ENCODE data around the gene GRAMD4.

The GRAMD4 gene

DNA sequence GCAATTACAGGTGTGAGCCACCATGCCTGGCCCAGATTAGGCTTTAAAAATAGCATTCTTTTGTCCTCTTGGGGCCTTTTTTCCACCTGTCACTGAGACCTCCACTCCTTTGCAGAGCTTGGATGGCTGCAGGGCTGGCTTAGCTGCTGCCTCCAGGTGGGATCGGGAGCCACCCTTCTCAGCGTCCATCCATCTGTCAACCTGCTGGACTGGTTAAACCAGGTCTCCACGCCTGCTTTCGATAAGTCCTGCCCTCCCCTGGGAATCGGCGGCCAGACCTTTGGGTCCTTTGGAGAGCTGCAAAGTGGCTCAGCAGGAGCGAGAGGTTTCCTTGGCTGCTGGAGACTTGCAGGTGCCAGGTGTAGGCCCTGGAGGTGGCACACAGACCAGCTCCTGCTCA lies 23.4 kb upstream of the GRAMD4 start:
- no peak for DNase-seq (ENCODE audit: low read depth)

DNA sequence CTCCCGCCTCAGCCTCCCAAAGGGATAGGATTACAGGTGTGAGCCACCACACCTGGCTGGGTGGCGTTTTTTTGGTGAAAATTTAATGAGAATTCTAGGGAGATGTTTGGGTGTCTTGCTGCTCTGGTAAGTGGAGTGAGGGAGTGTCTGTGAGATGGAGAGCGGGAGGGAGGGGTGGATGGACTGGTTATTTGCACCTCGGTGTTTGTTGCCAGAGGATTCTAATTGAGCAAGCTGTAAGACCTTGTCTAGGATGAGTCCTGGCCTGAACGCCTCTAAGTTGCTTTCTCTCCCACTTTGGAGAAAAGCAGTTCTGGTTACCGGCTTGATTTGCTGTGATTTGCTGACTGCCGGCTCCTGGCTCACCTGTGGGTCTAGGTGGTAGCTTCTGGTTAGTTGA lies 22.0 kb upstream of the GRAMD4 start:
- no peak for DNase-seq (ENCODE audit: low read depth)

DNA sequence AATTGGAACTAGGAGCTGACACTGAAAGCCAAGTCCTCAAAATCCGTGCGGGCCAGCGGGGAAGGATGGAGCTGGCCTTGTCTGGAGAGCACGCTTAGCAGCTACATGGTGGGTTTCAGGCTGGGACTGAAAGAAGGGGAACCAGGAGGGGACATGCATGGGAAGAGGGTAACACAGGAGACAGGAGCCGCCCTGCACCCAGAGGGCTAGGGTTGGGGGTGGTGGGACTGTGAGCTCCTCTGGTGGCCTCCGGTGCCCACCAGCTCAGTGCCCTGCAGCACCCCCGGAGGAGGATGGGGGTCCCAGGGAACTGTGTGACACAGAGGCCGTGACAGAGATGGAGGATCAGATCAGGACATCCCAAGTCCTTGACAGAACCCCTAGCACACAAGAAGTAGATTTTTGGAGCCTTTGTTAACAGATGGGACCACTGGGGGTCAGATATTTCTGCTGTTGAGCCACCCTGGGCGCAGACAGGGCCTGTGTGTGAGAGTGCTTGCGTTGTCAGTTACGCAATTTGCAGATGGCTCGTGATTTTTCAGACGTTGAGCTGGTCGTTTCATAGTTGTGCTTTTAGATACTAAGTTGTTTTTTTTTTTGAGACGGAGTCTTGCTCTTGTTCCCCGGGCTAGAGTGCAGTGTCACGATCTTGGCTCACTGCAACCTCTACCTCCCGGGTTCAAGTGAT lies 21.3 kb upstream of the GRAMD4 start:
- no peak for DNase-seq (ENCODE audit: low read depth)

DNA sequence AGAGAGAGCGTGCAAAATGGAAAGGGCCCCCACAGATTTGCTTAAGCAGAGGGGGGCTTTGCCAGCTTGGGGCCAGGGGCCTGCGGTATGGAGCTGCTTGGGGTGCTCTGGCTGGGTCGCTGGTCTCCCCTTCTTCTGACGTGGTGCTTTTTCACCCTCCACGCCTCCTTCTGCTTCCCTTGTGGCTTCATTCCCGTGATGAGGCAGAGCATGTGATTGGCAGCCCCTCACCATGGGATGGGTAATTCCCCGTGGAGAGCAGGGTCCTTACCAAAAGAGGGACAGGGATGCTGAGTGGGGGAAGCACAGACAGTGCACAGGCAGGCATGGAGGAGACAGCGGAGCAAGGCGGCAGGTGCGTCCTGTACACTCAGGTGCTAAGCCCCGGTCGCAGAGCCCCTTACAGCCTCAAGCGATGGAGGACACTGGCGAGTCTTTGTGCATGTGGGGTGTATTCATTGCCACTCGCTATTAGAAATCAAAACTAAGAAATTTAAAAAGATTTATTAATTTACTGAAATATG lies 19.9 kb upstream of the GRAMD4 start:
- DNase-seq (ENCODE audit: low read depth) = no peak

DNA sequence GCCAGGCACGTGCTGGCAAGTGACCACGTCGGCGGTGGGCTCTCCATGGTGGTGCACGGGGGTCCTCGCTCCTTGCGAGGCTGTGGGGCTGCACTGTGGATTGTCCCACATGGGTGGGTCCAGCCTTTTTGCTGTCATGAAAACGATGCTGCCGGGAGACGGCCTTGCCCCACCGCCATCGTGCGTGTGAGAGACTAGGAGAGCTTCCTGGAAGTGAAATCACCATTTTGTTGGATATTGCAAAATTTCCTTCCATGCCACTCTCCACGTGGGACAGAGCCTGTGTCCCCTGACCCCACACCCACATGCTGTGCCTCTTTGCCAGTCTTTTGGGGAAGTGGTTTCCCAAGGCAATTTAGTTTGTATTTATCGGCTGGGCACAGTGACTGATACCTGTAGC lies 18.2 kb upstream of the GRAMD4 start:
- no peak for DNase-seq (ENCODE audit: low read depth)

DNA sequence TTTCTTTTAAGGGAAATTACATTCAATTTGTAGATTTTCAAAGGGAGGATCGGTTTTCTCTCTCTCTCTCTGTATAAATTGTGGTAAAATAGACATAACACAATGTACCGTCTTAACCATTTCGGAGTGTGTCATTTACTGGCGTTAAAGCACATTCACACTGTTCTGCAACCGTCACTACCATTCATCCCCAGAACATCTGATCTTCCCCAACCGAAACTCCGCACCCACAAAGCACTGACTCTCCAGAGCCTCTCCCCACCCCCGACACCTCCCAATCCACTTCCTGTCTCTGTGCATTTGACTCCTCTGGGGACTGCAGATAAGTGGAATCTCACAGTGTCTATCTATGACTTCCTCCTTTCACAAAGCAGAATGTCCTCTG lies 15.9 kb upstream of the GRAMD4 start:
- peak; percentile 37 for DNase-seq (ENCODE audit: low read depth)

DNA sequence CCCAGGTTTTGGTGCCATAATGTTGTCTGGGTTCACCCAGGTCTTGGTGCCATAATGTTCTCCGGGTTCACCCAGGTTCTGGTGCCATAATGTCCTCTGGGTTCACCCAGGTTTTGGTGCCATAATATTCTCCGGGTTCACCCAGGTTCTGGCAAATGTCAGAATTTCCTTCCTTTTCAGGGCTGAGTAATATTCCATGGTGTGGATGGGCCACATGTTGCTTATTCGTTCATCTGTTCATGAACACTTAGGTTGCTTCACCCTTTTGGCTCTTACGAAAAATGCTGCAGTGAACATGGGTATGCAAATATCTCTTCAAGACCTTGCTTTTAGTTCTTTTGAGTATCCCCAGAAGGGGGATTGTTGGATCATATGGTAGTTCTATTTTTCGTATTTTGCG lies 15.1 kb upstream of the GRAMD4 start:
- DNase-seq (ENCODE audit: low read depth) = no peak

DNA sequence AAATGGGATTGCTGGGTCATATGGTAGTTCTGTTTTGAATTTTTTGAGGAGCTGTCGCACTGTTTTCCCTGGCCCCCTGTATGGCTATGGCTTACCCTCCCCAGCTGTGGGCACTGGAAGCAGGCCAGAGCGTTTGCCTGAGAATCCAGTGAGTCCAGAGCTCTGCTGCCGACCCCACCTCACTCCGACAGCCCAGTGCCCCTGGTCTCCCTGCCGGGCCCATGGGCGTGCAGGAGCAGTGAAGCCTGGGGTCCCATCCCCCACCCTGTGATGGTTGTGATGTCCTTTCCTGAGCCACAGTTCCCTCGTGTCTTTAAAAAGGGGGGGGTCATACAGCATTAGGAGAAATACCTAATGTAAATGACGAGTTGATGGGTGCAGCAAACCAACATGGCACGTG lies 13.3 kb upstream of the GRAMD4 start:
- DNase-seq (ENCODE audit: low read depth) = no peak

DNA sequence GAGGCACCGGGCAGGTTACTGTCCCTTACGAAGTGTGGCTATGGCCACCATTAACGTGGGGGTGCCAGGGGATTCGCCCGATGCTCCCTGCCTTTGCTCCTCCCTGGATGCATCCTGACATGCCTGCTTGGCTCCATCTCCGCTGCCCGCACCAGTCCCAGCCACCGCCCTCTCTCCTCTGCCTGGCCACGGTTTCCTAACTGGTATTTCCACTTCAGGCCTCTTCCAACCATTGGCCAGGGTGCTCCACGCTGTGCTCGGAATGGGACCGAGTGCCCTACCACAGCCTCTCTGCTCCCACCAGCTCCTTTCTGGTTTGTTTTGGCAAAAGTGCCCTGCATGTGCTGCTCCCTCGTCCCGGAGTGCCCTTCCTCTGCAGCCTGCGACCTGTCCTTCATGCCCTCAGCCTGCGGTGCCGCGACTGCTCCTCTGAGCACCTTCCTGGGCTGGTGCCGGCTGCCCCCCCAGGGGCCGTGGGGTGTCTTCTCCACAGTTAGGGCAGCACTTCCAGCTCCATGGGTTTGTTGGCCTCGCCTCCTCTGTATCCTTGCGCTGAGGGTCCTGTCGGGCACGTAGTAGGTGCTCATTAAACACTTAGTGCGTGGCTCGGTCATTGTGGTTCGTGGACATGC lies 12.6 kb upstream of the GRAMD4 start:
- no peak for DNase-seq (ENCODE audit: low read depth)

DNA sequence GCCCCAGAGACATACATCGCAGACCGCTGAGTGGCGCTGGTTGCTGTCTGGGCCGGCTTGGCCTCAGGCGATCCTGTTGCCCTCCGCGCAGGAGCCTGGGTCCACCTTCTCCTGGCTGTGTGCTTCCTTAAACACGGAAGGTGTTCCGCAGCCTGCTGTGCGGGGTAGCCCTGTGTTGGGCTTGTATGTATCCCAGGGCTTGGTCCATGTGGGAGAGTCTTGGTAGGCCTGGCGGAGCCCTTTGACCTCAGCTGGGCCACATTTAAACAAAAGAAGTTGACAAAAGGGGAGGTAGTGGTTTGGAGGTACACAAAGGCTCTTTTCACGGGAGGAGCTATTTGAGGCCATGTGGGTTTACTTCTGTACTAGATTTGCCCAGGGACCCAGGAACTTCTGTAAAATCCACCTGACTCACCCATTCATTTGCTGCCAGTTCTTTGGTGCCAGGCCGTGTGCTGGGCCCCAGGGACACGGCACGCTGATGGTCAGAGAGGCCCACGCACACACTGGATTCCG lies 11.0 kb upstream of the GRAMD4 start:
- DNase-seq (ENCODE audit: low read depth) = no peak

DNA sequence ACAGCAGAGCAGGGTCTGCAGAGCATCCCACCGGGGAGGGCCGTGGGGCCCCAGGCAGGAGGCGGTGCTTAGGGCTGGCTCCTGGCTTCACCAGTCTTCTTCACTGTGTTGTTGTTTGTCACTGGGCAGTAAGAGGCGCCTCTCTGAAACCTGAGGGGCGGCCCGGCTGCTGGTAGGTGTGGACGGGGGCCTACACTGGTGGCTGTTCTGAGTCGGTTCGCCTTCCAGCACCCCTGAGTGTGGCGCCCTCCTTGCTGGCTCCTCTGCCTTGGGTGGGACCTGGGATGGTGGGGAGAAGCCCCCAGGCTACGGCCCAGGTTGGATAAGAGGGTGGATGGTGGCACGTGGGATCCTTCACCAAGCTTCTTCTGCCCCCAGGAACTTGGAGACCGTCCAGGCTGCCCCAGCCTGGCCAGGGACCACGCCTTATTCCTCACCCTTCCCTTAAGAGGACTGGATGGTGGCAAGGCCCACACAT lies 10.4 kb upstream of the GRAMD4 start:
- no peak for DNase-seq (ENCODE audit: low read depth)

DNA sequence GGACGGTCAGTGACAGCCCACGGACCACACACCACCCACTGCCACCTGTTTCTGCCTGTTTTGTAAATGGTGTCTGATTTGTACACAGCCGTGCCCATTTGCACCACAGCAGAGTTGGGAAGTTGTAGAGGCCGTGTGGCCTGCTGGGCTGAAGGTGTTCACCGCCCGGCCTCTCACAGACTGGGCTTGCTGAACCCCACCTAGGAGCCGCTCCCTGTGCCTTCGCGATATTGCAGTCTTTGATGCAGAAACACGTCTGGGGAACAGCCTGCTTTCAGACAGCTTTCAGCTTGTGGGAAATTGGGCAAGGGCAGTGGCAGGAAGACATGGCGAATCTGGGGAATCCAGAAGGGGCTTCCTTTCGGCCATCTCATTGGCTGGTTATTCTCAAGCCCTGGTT lies 9.8 kb upstream of the GRAMD4 start:
- DNase-seq (ENCODE audit: low read depth) = no peak

DNA sequence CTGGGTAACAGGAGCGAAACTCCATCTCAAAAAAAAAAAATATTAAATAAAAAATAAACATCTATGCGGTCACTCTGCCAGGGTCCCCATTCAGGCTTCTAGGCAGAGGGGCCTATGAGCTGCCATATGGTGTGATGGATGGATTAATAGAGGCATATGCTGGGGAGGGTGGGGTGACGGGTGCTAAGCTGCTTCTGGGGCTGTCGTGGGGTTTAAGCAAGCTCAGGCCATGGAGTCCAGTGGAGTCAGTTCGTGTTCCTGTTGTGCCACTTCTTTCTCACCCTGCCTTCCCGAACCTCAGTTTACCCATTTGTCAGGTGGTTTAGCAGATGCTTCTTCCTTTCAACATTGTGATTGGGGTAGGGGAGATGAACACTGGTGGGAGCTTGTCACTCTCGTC lies 9.0 kb upstream of the GRAMD4 start:
- no peak for DNase-seq (ENCODE audit: low read depth)

DNA sequence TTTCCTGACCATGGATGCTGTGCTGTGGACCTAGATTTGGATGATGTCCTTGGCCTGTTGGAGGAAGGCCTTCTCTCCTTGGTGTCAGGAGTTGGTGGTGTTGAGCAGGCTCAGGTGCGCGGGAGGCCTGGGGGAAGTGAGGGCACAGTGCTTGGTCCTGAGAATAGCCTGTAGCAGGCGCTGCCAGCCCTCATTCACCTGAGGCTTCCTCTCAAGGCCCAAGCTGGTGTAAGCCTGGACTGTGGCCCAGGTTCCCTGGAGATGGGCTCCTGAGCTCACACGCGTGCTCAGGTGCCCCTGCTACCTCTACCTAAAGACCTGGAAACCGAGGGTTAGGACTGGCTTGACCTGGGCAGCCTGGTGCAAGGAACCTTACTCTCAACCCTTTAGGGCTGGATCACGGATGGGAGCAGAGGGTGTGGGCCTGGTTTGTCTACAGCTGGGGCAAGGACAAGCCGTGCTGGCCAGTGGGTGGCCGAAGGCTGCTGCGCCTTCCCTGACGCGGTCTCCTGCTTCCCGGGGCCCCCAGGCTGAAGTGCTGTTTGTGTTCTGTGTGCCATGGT lies 7.8 kb upstream of the GRAMD4 start:
- no peak for DNase-seq (ENCODE audit: low read depth)

DNA sequence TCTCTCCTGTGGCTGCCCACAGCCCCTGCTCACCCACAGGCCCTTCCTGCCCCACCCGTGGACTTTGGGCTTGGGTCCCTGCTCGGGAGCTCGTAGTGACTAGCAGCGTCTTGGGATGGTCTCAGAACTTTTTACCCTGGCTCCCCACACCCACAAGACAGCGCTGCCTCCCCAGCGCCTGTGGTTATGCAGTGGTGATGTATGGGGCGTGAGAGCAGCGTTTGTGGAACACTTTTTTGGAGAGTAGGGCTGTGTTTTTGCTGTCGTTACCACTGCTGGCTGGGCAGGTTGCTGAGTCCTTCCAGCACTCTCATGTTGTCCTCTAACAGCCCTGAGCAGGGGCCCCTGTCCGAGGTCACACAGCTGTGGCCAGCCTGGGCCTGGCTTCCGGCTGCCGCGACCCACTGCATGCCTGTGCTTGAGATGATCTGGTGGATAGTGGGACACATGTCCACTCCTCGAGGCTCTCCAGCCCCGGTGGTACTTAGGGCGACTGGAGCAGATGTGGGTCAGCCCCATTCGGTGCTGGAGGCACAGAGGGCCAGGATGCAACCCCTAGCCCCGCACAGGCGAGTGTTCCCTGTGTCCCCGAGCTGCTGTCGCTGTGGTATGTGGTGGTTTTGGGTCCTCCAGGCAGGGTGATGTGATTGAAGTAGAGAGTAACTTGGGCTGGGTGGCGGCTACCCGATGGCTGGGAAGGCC lies 7.1 kb upstream of the GRAMD4 start:
- no peak for DNase-seq (ENCODE audit: low read depth)

DNA sequence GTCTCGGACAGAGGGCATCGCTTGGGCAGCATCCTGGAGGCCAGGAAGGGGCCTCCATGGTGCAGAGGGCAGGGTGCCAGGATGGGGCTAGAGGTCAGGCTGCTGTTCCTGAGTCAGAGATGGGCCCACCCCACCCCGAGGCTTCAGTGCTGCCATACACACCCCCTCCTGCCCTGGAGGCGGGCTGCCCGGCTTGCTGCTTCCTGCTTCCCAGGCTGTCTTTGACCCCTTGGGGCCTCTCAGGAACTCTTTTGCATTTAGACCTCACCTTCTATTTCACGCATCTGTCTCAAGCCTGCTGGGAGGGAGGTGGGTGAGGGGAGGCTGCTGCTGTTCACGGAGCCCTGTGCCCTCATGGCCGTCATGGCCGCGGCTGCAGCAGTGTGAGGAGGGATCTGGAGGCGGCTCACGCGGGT lies 6.6 kb upstream of the GRAMD4 start:
- DNase-seq (ENCODE audit: low read depth) = no peak

DNA sequence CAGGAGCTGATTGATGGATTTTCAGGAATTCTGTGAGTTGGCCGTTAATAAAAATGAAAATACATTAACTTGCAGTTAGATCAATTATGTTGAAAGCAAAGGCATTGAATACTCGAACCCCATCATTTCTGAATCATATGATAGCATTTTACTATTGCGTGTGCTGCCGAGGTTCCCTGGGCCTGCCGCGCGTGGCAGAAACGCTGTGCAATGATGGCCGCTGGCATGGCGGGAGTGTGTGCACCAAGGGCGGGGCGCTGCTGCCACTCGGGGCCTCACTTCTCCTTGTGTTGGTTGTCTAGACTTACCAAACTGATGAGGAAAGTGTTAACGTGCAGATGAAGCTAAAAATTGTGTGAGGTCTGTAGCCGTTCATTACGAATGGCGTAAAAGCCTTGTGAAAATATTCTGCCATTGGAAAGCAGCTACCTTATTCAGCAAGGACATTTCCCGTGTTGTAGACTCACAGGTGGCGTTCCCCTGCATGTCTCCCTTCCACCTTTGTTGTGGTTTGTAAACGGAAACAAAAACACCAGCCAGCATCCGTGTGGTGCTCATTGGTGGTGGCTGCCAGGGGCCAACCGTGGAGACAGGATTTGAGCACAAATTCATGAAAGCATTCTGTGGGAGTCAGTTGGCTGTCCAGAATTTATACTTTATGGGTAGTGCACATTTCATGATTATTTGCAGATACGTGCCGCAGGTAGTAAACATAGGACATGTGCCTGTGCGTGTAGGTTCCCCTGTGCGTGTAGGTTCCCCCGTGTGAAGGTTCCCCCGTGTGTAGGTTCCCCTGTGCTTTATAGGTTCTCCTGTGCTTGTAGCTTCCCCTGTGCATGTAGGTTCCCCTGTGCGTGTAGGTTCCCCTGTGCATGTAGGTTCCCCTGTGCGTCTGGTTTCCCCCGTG lies 5.9 kb upstream of the GRAMD4 start:
- DNase-seq (ENCODE audit: low read depth) = no peak

DNA sequence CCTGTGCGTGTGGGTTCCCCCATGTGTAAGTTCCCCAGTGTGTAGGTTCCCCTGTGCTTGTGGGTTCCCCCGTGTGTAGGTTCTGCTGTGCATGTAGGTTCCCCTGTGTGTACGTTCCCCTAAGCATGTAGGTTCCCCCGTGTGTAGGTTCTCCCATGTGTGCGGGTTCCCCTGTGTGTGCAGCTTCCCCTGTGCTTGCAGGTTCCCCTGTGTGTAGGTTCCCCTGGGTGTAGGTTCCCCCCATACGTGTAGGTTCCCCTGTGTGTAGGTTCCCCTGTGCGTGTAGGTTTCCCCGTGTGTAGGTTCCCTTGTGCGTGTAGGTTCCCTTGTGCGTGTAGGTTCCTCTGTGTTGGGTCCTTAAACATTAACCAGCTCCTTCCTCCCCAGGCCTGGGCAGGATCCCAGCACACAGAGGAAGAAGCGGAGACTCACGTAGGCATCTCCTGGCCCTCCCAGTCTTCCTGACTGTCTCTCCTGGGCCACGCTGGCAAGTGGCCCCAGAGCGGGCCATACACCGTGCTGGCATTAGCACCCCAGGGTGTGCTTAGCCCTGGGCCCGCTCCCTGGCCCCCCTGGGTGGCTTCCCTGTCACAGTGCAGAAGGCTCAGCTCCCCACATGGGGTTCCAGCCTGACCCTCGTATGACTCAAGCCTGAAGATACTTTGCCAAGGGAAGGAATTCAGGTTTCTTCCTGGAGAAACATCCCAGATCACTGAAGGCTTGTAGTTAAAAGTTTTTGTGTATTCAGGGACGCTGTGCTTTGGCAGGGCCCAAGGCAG lies 2.8 kb upstream of the GRAMD4 start:
- DNase-seq (ENCODE audit: low read depth) = no peak

DNA sequence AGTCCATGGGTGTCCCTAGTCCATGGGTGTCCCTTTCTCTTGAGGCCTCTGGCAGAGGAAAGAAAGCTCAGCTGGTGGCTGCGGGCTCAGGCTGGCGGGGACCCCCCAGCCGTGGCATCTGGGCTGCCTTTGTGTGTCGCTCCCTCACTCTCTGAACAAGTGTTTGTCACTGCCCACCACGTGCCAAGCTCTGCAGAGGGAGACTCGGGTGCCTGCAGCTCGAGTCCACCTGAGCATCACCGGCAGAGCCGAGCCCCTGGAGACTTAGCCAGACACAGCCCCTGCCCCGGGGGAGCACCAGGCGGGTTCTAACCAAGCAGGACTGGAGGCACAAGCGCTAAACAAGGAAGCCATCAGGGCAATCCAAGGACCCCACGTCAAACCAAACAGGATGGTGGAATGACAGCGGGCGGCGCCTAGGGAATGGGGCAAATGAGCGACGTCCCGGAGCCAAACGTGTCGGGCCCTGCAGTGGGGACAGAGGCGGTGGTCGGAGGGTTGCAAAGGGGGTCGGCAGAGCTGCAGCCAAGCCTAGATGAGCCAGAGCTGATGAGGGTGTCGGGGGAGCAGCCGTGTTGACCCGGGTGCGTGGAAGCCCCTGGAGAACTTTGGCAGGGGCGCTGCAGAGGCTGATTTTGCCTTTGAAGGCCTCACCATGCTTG lies 2.1 kb upstream of the GRAMD4 start:
- DNase-seq (ENCODE audit: low read depth) = no peak

DNA sequence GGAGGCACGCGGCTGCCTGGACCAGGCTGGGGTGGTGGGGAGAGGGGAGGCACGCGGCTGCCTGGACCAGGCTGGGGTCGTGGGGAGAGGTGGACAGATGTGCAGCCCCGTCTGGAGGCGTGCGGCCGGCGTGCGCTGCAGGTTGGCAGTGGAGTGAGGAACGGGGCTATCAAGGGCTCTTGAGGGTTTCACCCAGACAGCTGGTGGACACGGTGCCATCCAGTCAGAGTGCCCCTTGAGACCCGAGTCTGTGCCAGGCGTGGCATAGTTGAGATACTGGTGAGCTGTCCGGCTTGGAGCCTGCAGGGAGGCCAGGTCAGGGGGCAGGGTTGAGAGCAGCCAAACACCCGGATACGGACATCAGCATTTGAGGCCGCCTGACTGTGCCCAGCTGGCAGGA lies 1.5 kb upstream of the GRAMD4 start:
- no peak for DNase-seq (ENCODE audit: low read depth)
